Nucleus accumbens (tissue), 56 donors: Measurements from ENCODE around the gene SH3GL3.
A peak's percentile ranks its signal among the peaks of the same experiment; 100 is the strongest.

Source experiments
- DNase-seq, 56 donors: peaks; one replicate each; lab custom pipeline; 2025; lab: John Stamatoyannopoulos, UW

Gene SH3GL3

GRCh38 chr15:83610132-83610531 is 163.0 kb downstream of the SH3GL3 start:
- no peak for DNase-seq

GRCh38 chr15:83610901-83611685 is 164.0 kb downstream of the SH3GL3 start:
- no peak for DNase-seq

- DNase-seq, result no peak
These were observed 165.1 kb downstream of the SH3GL3 start for GRCh38 chr15:83612226-83612625.

GRCh38 chr15:83612898-83613635 is 165.9 kb downstream of the SH3GL3 start:
- DNase-seq, result peak in 2 of 56 donors; percentile 11 to 13

DNA sequence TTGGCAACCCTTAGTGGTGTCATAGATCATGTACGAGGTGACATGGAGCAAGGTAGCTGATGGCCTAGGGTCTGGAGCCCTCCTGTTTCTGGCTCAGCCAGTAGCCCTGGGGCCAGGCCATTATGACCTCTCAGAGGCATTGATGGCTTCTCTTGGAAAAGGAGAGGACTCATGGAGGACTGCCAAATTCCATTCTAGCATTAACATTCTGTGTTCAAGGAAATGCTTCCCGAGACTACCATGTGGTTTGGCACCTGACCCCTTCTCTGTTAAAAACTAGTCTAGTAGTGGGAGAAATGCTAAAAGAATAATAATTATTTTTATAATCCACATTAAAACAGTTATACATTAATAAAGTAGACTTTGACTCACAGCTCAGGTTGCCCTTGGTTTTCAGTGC is 166.6 kb downstream of the SH3GL3 start:
- peak in 3 of 56 donors; percentile 3 to 49 (median 4) for DNase-seq

DNA sequence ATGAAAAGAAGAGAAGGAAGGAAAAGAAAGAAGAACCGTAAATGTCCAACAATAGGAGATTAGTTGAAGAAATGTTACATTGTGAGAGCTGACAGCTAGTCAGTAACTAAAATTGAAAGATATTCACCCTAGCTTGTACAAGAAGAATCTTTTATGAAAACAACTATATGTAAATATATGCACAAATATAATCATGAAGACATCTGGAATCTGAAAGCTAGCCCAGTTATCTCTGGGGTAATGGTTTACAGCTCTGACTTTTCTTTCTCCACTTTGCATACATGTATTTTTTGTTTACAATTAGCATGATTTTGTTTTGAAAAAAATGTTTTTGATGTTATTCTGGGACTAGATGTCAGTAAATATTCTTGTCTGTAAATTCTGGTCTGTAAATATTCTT is 169.7 kb downstream of the SH3GL3 start:
- no peak for DNase-seq

GRCh38 chr15:83626171-83626802 is 179.1 kb downstream of the SH3GL3 start:
- DNase-seq, result no peak

DNA sequence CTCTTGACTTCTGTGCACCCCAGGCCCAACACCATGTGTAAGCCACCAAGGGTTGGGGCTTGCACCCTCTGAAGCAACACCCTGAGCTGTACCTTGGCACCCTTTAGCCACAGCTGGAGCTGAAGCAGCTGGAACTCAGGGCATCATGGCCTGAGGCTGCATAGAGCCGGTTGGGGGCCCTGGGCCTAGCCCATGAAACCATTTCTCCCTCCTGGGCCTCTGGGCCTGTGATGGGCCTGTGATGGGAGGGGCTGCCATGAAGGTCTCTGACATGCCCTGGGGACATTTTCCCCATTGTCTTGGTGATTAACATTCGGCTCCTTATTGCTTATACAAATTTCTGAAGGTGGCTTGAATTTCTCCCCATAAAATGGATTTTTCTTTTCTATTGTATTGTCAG is 184.4 kb downstream of the SH3GL3 start:
- DNase-seq, result no peak

GRCh38 chr15:83643201-83643600 is 196.1 kb downstream of the SH3GL3 start:
- DNase-seq, result no peak

DNA sequence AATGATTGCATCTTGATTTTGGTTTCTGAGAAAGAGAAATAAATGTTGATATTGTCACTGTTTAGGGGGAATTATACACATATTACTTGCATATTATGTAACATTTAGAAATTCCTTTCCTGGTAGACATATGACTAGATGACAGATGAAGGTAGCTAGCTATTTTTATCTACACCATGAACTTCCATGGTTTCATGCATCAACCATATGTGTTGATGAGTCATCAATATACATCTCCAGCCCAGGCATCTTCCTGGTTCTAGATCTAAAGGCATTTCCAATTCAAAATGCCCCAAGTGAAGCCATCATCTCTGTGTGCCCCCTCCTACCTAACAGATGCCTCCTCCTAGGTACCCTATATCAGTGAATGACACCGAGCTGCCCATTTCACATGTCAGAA is 197.3 kb downstream of the SH3GL3 start:
- DNase-seq, result no peak

DNA sequence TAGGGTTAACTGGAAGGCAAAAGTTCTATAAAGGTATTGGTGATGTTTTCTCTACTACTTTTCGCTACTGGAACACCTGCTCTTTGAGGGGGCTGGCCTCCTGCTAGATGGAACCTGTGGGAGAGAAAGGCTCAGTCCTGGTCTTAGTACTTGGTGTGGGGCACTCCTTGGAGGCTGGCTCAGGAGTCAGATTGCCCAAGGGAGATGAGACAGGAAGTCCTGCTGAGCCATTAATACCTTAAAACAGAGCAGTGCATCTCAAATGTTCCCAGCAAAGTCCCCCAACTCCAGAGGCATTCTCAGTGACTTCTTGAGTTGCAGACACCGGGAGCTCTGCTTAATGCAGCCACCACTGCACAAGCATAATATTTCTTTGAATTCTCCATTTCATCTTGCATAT is 203.7 kb downstream of the SH3GL3 start:
- DNase-seq, result no peak

DNA sequence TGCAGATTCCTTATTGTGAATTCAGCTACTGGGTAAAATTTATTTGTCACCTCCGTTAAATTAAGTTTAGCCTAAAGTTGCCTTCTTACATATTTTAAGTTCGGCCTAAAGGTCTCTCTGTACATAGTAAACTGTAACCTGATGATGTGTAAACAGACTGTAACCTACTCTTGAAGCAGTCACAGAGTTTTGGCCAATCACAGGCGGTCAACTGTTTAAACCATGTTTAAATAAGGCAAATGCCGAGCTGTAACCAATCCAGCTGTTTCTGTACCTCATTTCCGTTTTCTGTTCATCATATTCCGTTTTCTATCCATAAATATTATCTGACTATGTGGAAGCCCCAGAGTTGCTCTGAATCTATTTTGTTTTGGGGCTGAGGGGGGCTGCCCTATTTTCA is 204.4 kb downstream of the SH3GL3 start:
- no peak for DNase-seq

DNA sequence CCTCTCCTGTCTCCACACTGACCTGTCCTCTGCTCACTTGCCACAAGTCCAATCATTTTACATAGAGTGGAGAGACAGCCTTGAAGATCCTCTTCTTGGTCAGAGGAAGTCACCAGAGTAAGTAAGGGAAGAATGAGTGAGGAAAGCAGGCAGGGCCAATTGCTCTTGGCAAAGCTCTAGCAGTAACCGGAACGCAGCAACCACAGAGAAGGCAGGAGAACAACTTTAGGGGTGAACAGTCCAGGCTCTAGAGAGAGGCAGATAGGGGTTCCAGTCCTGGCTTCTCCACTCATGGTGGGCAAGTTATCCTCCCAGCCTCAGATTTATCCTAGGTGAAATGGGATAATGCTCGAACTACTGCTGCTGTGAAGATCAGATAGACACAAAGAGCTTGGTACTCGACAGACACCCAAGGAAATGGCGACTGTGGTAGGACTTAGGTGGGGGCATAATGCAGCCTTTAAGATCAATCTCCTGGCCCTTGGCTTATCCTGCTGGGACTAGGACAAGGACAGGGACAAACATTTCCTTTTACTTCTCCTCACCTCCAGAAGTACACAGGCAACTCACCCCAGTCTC is 205.6 kb downstream of the SH3GL3 start:
- no peak for DNase-seq

DNA sequence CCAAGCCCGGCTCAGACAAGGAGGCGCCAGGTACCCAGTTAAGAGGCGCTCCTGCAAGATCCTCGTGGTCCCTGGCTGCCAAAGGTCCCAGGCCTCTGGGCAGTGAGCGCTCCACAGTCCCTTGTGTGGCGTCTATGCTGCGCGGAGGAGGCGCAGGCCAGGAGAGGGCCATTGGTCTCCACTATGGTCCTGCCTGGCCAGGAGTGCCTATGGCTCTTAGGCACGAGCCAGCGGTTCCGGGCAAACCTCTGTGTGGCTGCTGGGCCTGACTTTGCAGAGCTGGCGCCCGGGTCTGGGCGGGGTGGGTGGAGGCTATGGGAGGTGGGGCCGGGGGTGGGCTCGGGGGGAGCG is 206.1 kb downstream of the SH3GL3 start:
- DNase-seq, result no peak

GRCh38 chr15:83653639-83654378 is 206.7 kb downstream of the SH3GL3 start, which contains the start of gene ADAMTSL3:
TSS of gene ADAMTSL3 (plus strand) at chr15:83654123. CDS start at chr15:83655762, 1,639 bp downstream.
- peak in 37 of 56 donors; percentile 3 to 79 (median 29) for DNase-seq

DNA sequence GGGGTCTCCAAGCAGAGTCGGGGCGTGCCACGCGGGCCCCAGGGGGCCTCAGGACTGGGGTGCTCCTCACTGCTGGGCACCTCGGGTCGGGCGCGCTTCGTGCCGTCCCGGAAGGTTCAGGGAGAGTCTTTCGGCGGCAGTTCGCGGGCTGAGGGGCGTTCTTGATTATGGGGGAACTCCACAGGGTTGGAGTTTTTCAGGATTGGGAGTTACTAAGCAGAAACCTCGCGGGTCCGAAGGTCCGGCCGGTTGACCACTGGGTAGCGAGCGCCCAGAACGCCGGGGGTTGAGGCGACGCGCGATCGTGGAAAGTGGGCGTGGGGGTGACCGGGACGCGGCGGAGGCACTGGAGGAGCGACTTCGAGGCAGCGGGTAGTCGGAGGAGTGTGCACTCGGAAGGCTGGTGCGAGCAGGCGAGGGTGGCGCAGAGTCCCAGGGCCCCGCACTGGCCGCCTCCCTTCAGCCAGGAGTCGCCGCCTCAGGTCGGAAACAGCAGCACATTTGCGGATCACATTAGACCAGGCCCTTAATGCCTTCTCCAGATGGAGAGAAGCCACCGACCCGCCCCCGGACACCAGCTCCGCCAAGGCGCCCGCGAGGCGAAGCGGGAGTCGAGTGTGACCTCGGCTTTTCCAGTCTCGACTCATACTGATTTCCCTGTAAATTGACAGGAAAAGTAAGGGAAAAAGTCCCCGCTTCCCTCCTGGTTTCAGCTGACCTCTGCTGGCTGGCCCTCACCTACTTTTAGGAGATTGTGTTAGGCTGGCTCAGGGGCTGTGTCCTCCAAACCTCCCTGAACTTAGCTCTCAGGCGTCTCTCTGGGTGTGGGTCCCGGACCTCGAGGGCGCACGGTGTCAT is 207.5 kb downstream of the SH3GL3 start:
- peak in 1 of 56 donors; percentile 30 for DNase-seq

DNA sequence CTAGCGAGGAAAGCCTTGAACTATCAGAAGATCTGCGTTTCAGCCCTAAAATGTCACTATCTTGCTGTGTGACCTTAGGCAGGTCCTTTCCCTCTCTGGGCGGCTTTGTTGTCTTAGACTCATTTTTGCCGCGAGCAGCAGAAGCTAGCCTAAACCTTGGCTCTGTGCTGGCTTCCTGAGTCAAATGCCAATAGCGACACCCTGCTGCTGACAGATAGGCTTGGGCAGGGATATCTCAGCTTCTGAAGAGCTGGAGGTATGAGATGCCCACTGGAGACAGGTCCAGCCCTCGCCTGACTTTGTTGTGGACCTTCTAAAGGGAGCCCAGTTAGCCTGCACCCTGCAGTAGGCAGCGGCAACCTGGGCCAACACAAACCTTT is 208.1 kb downstream of the SH3GL3 start:
- DNase-seq, result no peak

GRCh38 chr15:83656192-83656591 is 209.1 kb downstream of the SH3GL3 start:
- DNase-seq, result no peak

- DNase-seq, result no peak
These were observed 209.9 kb downstream of the SH3GL3 start for GRCh38 chr15:83656943-83657528.
